NT2/D1 (cell line): ENCODE measurements around the gene SPECC1L.

Source experiments
- SUZ12 ChIP-seq: IDR thresholded peaks from 2 replicates; pipeline ENCODE4 v1.6.1; 2011; ENCODE audit not compliant: insufficient read length, insufficient read depth; ENCODE audit errors: extremely low read depth
- YY1 ChIP-seq: IDR thresholded peaks from 2 replicates; pipeline ENCODE4 v1.6.1; 2011; ENCODE audit not compliant: insufficient read length, insufficient read depth
- ZNF274 ChIP-seq: IDR thresholded peaks from 2 replicates; pipeline ENCODE4 v1.6.1; 2011; ENCODE audit warnings: mild to moderate bottlenecking, low read depth, low read length

- TF ChIP-seq ZNF274 (no peak), YY1 (no peak), SUZ12 (no peak)
Measured at GRCh38 chr22:24235315-24235714, 35.3 kb upstream of the SPECC1L start.
